NOMO-1 (cell line): Measurements from ENCODE around the gene ZNF792.
"Not testable (repeated sequence)": the region's sequence is repeated elsewhere in the genome, so short reads cannot be mapped to it uniquely, and the experiment has no call there.

Source experiments
- DNase-seq, 2 experiments: peaks; one replicate each; lab custom pipeline; 2025; ENCODE audit not compliant: unreplicated experiment in 2 of 2; lab: John Stamatoyannopoulos, UW

Gene ZNF792

GRCh38 chr19:34998777-34999497 lies 34.9 kb upstream of the ZNF792 start:
- no peak for DNase-seq

GRCh38 chr19:34998224-34998623 lies 34.2 kb upstream of the ZNF792 start:
- DNase-seq = not testable (repeated sequence)

- DNase-seq = no peak
Measured at GRCh38 chr19:34997071-34997617, 33.1 kb upstream of the ZNF792 start.

GRCh38 chr19:34995551-34995950 lies 31.5 kb upstream of the ZNF792 start:
- DNase-seq = no peak

- DNase-seq = no peak
Measured at GRCh38 chr19:34994643-34995541, 30.9 kb upstream of the ZNF792 start.

- no peak for DNase-seq
Measured at GRCh38 chr19:34994286-34994642, 30.2 kb upstream of the ZNF792 start.

- DNase-seq = not testable (repeated sequence)
Measured at GRCh38 chr19:34992582-34992981, 28.6 kb upstream of the ZNF792 start.

GRCh38 chr19:34991542-34992333 lies 27.7 kb upstream of the ZNF792 start:
- DNase-seq = no peak

GRCh38 chr19:34990578-34991192 lies 26.7 kb upstream of the ZNF792 start:
- no peak for DNase-seq

- DNase-seq = no peak
Measured at GRCh38 chr19:34989298-34989697, 25.3 kb upstream of the ZNF792 start.

GRCh38 chr19:34988119-34988518 lies 24.1 kb upstream of the ZNF792 start:
- no peak for DNase-seq

- no peak for DNase-seq
Measured at GRCh38 chr19:34985249-34986022, 21.4 kb upstream of the ZNF792 start.

- no peak for DNase-seq
Measured at GRCh38 chr19:34984287-34984686, 20.3 kb upstream of the ZNF792 start.

- DNase-seq = no peak
Measured at GRCh38 chr19:34983786-34984185, 19.8 kb upstream of the ZNF792 start.

GRCh38 chr19:34982275-34982674 lies 18.2 kb upstream of the ZNF792 start:
- DNase-seq = no peak

GRCh38 chr19:34979819-34980640 lies 16.0 kb upstream of the ZNF792 start:
- no peak for DNase-seq

- DNase-seq = no peak
Measured at GRCh38 chr19:34976611-34977010, 12.6 kb upstream of the ZNF792 start.

GRCh38 chr19:34975056-34975455 lies 11.0 kb upstream of the ZNF792 start:
- no peak for DNase-seq

GRCh38 chr19:34974646-34975045 lies 10.6 kb upstream of the ZNF792 start:
- DNase-seq = no peak
